GM23248 (cell line): ENCODE measurements around the gene USP10.

ENCODE experiments used
- EZH2 ChIP-seq: fragments of 200-600 bp; sonication (generic); IDR thresholded peaks from 2 replicates; pipeline ENCODE4 v1.6.1; 2018; ENCODE audit warnings: antibody characterized with exemption, mild to moderate bottlenecking; ENCODE audit not compliant: insufficient read depth, poor library complexity, severe bottlenecking
- EZH2phosphoT487 ChIP-seq: fragments of 200-600 bp; sonication (generic); IDR thresholded peaks from 2 replicates; pipeline ENCODE4 v1.6.1; 2018; ENCODE audit warnings: antibody characterized with exemption, moderate library complexity, mild to moderate bottlenecking, low read depth; ENCODE audit not compliant: insufficient read depth

GRCh38 chr16:84764970-84765369 lies 65.2 kb downstream of the USP10 start:
- TF ChIP-seq EZH2 (no peak), EZH2phosphoT487 (no peak)
